Esophagus squamous epithelium (tissue), 4 donors: ENCODE results near the gene HBB.

Experiments used
- POLR2A ChIP-seq, 4 donors: fragments of 450-650 bp; IDR thresholded peaks; one replicate each; pipeline ENCODE4 v1.6.1; 2017; ENCODE audit warnings: antibody characterized with exemption in 4 of 4, mild to moderate bottlenecking in 4 of 4, moderate library complexity in 3 of 4
- TF ChIP-seq, protein P1 (sequence below), 6 experiments: fragments of 450-650 bp in 4 of 6; fragments of 200-600 bp in 2 of 6; sonication (generic) in 2 of 6; IDR thresholded peaks; one replicate each; pipeline ENCODE4 v1.5.1; 2016 to 2019; ENCODE audit warnings: antibody characterized with exemption in 6 of 6, mild to moderate bottlenecking in 4 of 6, moderate library complexity in 4 of 6

DNA sequence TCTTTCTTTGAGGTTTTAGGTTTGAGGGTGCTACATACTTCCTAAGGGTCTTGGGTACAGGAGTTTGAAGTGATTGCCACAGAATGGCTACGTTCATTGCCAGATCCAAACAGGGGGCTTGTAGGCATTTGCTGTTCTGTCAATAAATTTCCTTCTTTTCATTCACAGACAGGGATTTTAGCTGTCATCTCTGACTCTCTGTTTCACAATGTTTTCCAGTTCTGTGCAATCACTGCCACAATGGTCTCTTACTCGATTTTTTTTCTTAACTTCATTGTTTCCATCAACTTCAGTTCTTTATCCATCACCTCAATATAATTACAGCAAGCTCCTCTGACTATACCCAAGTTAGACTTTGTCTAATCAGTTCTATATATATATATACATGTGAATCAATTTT, 13.6 kb upstream of the HBB start:
- TF ChIP-seq POLR2A (IDR thresholded peaks at IDR 0.05) = no peak
- TF ChIP-seq, protein P1, sequence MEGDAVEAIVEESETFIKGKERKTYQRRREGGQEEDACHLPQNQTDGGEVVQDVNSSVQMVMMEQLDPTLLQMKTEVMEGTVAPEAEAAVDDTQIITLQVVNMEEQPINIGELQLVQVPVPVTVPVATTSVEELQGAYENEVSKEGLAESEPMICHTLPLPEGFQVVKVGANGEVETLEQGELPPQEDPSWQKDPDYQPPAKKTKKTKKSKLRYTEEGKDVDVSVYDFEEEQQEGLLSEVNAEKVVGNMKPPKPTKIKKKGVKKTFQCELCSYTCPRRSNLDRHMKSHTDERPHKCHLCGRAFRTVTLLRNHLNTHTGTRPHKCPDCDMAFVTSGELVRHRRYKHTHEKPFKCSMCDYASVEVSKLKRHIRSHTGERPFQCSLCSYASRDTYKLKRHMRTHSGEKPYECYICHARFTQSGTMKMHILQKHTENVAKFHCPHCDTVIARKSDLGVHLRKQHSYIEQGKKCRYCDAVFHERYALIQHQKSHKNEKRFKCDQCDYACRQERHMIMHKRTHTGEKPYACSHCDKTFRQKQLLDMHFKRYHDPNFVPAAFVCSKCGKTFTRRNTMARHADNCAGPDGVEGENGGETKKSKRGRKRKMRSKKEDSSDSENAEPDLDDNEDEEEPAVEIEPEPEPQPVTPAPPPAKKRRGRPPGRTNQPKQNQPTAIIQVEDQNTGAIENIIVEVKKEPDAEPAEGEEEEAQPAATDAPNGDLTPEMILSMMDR (IDR thresholded peaks at IDR 0.05) = no peak
